ENCODE measurements around the gene TP53.

Gene TP53

GRCh38 chr17:7623661-7624060, 63.6 kb downstream of the TP53 start:
- TF ChIP-seq CTCF (IDR thresholded peaks at IDR 0.05) (no peak), ZFX (IDR thresholded peaks at IDR 0.05; ENCODE audit: borderline replicate concordance) (no peak)
- H3K27ac ChIP-seq: no peak overlapping the region

GRCh38 chr17:7620835-7621234, 66.5 kb downstream of the TP53 start:
- no peak for TF ChIP-seq CTCF (IDR thresholded peaks at IDR 0.05)
- no peak for TF ChIP-seq ZFX (IDR thresholded peaks at IDR 0.05; ENCODE audit: borderline replicate concordance)
- no peak overlapping the region for H3K27ac ChIP-seq

GRCh38 chr17:7618608-7619007, 68.7 kb downstream of the TP53 start:
- no peak overlapping the region for H3K27ac ChIP-seq
- no peak for TF ChIP-seq CTCF (IDR thresholded peaks at IDR 0.05)
- TF ChIP-seq ZFX (IDR thresholded peaks at IDR 0.05; ENCODE audit: borderline replicate concordance): no peak

Measured in 22Rv1 (cell line).